Stimulated activated CD8-positive, alpha-beta memory T cell treated with anti-CD3 and anti-CD28 coated beads, Interleukin-7, amount 100 ng/mL, for 1 hour (primary cell): ENCODE measurements around the gene LRP1-AS.

Source experiments
- DNase-seq, 2 donors: peaks; one replicate each; pipeline ENCODE4 v3.0.0-alpha.2; 2020; ENCODE audit warnings: low read depth in 2 of 2

LRP1-AS gene

GRCh38 chr12:57099047-57099714, 48.2 kb downstream of the LRP1-AS start:
- no peak for DNase-seq

DNA sequence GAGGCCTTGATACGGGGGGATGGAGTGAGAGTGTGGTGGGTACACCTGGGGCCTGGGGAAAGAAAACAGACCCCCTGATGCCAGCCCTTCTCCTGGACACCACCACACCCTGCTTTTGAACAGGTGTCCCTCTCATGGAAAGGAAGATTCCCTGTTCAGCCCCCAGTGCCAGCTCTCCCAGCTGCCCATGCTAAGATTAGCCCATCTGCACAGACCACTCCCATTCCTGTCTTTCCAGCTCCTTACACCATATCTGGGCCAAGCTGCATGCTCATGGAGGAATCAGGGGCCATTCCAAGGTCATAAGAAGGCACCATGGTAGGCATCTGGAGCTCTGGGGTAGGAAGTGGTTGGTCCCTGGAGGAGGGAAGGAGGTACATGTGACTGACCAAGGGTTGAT, 48.9 kb downstream of the LRP1-AS start:
- no peak for DNase-seq

- no peak for DNase-seq
These were observed 49.9 kb downstream of the LRP1-AS start for GRCh38 chr12:57097554-57097835.

- no peak for DNase-seq
These were observed 50.5 kb downstream of the LRP1-AS start for GRCh38 chr12:57096748-57097553.

GRCh38 chr12:57096099-57096572, 51.3 kb downstream of the LRP1-AS start:
- no peak for DNase-seq

DNA sequence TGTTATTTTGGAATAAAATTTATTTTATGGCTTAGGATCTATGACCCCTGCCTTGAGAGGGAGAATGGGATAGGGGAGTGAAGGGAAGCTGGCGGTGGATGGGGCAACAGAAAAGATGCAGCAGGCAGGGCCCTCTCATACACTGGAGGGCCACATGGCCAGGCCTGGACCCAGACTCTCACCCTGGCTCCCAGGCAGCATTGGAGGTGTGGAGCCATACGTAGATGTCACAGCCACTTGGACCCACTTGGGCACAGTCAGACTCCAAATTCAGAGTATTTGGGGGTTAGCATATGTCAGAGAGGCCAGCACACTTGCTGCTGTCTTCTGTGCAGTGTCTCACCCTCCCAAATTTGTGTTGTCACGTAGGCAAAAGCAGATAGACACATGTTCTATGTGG, 52.0 kb downstream of the LRP1-AS start:
- DNase-seq: no peak
